8988T (cell line): ENCODE data around the gene GAK.

Experiments
- DNase-seq: peaks from one replicate; pipeline ENCODE4 v3.0.0; 2011

GAK gene

GRCh38 chr4:839675-840443, 92.3 kb downstream of the GAK start:
- no peak for DNase-seq

GRCh38 chr4:837772-838171, 94.3 kb downstream of the GAK start:
- no peak for DNase-seq

GRCh38 chr4:836750-837301, 95.3 kb downstream of the GAK start:
- no peak for DNase-seq

- DNase-seq = no peak
These were observed 96.1 kb downstream of the GAK start for GRCh38 chr4:836003-836511.

DNA sequence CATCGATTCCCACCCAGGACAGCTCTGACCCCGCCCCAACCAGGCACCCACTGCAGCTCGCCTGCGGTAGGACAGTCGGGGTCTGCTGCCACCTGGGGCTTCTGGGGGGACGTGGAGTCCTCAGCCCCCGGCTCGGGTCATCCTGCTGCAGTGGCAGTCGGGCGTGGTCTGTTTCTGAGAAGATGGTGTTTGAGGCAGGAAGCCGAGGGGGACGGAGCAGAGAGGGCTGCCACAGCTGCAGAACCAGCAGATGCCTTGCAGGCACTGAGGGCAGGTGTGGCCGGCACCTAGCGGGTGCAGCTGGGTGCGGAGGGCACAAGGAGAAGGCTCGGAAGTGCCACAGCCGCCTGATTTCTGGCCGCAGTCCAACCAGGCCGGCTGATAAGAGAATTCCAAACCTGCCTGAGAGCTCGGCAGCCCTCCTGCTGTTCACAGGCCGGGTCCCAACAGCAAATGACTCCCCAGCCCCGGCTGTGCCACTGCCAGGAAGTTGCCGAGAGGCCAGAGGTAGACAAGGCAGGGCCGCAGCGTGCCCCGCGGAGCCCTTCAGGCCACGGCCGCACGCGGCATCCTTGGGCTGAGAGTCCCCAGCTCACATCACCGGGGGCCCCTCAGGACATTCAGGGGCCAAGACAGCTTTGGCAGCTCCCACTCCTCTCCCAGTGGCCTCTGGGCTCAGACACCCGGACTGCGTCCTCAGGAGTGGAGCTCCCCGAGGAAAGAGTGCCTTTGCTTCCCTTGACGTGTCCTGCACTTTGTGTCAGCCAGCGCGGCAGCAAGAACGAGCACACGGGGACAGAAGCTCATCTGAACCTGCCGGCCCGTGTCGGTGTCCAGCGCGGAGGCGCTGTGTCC, 96.7 kb downstream of the GAK start:
- no peak for DNase-seq

GRCh38 chr4:834368-835147, 97.6 kb downstream of the GAK start:
- DNase-seq = no peak

DNA sequence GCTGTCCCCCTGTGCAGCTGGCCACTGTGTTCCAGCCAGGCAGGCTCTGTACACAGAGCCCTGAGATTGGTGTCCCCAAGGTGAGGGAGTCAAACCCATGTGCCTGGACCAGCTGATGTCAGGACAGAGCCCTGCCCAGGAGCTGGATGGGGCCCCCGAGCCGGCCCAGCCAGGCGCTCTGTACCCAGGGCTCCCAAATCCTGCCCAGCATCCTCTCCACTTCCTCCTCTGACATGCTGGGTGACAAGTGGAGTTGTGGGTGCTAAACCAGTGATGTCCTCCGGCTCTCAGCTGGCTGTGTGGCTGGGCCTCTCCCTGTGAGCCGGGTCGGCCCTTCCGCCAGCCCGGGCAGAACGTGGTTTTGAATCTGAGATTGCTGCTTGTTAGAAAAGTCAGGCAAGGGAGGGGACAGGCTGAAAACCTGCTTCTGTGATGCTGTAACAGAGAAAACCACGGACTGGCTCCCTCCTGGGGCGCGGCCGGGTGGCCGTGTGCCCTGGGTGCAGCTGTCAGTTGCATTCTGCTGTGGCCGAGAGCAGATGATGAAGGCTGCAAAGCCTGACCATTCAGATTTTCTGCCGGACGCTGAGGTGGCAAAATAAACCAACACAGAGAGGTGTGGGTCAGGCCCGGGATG, 98.3 kb downstream of the GAK start:
- no peak for DNase-seq

- no peak for DNase-seq
These were observed 99.0 kb downstream of the GAK start for GRCh38 chr4:833156-833555.

- DNase-seq = no peak
These were observed 99.6 kb downstream of the GAK start for GRCh38 chr4:832536-832935.

DNA sequence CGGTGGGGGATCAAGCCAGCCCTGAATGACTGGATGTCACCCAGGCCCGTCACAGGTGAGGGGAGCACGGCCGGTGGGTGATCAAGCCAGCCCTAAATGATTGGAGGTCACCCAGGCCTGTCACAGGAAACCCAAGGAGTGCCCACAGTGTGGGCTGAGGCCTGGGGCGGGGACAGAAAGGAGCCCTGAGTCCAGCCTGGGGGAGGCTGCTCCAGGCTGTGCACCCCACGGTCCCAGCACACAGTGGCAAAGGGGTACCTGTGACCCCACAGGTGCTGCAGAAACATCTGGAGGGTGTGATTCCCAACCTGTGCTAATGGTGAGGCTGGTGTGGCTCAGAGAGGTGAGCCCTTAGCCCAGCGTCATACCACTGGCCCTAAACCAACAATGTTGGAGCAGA, 100.0 kb downstream of the GAK start:
- no peak for DNase-seq

- DNase-seq = no peak
These were observed 100.7 kb downstream of the GAK start for GRCh38 chr4:831483-831805.

- no peak for DNase-seq
These were observed 101.3 kb downstream of the GAK start for GRCh38 chr4:830601-831482.

- DNase-seq = no peak
These were observed 102.1 kb downstream of the GAK start for GRCh38 chr4:829761-830600.

GRCh38 chr4:829291-829690, 102.8 kb downstream of the GAK start:
- DNase-seq = no peak

DNA sequence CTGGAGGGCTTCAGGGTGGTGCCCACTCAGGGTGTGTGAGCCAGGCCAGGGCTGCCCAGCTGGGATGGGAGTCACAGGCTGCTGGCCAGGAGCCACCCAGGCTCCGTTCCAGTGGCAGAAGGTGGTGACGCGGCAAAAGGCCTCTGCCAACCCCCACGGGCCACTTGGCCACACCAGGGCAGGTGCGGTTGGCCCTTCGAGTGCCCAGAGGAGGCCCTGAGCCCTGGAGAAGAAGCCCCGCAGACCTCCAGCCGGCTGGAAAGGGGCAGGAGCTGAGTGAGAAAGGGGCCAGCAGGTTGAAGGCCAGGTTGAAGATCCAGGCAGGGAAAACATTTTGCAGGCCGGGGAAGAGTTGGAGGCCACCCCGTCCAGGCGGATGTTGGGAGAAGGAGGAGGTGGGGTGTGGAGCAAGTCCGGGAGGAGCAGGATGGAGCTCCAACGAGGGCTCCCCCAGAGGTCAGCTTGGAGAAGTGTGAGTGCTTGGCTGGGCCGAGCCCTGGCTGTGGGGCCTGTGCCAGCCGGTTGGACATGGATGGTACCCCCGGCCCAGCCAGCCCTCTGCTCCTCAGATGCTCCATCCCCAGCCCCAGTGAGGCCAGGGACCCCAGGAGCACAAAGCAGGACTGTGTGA, 103.4 kb downstream of the GAK start:
- DNase-seq = peak; percentile 75

GRCh38 chr4:827209-828081, 104.7 kb downstream of the GAK start:
- no peak for DNase-seq

DNA sequence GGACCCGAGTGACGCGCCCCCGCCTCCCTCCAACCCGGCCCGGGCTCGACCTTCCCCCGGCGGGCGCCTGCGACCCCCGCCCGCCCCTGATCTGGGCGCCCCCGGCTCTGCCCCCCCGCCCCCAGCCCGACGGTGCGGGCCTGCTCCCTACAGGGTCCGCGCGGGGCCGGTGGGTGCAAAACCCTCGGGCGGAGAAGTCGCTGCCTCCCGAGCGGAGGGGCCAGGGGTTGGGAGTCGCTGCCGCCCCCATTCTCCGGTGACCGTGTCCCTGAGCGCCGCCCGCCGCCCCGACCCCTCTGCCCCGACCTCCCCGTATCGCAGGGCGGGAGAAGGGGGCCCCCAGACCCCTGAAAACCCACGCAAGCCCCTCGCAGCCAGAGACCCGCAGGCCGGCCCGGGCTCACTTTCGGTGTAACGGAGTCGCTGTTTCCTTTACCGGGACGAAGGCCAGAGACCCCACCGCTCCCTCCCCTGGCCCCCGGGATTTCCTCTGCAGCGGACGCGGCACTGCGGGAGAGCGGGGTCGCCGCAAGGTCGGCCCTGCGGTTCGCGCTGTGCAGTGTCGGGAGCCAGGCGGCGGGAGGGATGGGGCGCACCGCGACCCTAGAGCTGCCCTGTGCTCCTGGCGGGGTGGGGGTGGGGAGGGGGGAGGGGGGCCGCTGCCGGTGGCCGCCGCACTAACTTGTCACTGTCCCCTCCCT, 105.5 kb downstream of the GAK start:
- DNase-seq = peak; percentile 53

- DNase-seq = peak; percentile 95
These were observed 106.2 kb downstream of the GAK start, which contains the start of gene CPLX1 for GRCh38 chr4:825971-826330. TSS of gene CPLX1 (minus strand) at chr4:826129. CDS start at chr4:824522, 1,607 bp downstream.
